Measurements from ENCODE around the gene PCSK1N.

Gene PCSK1N

GRCh38 chrX:48789366-48790220 is 45.8 kb downstream of the PCSK1N start:
- no peak for DNase-seq (ENCODE audit: low spot score)

DNA sequence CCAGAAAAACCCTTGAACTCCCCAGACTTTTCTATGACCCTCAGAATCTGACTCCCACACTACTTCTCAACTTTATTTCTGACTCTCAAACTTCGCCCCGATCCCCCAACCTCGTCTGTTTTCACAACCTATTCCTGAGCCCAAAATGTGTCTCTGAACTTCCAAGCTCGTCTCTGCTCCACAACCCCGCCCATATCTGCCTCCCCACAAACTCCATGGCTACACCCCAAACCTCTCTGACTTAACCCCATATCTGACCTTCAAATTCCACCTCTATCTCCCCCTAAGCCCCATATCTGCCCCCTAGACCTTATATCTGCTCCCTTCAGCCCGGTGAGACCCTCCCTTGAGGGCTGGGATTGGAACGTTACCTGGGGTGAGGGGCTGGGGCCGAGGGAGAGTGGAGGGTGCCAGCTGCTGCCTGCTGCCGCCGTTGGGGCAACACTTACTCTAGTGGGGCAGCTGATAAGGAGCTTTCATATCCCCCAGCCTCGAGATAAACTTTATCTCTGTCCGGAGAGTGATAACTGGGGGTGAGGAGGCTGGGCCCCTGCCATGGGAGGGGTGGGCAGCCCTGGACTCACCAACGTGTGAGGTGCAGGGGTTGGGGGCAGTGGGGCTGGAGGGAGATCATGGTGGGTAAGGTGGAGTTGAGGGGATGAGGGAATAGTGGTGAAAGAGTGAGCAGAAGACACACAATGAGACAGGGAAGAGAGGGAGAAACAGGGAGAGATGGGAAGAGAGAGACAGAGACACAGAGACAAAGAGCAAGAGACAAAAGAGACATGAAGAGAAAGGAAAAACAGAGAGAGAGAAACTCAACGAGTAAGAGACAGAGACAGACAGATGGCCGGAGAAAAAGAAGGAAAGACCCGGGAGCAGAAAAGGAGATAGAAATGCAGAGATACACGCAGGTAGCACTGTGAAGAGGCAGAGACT is 47.6 kb downstream of the PCSK1N start:
- no peak for DNase-seq (ENCODE audit: low spot score)

- DNase-seq (ENCODE audit: low spot score): no peak
These were observed 48.4 kb downstream of the PCSK1N start for GRCh38 chrX:48786825-48787504.

DNA sequence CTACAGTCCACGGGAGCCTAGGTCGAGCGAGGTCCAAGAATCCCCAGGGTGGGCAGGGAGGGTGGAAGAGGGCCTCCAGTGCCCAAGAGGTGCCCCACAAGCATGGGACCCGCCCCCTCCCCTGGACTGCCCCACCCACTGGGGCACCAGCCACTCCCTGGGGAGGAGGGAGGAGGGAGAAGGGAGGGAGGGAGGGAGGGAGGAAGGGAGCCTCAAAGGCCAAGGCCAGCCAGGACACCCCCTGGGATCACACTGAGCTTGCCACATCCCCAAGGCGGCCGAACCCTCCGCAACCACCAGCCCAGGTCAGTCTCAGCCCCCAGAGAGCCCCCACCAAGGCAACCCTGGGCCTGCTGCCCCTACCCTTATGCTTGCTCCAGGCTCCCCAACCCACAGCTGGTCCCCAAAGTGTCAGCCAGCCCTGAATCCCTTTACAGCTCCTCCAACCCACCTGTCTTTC is 49.0 kb downstream of the PCSK1N start, which contains the start of gene GATA1:
GATA1 (plus strand) TSS at position 250 of the 460 bp plus-strand sequence. CDS start 4,520 bp downstream, outside the sequence.
- DNase-seq (ENCODE audit: low spot score): no peak

DNA sequence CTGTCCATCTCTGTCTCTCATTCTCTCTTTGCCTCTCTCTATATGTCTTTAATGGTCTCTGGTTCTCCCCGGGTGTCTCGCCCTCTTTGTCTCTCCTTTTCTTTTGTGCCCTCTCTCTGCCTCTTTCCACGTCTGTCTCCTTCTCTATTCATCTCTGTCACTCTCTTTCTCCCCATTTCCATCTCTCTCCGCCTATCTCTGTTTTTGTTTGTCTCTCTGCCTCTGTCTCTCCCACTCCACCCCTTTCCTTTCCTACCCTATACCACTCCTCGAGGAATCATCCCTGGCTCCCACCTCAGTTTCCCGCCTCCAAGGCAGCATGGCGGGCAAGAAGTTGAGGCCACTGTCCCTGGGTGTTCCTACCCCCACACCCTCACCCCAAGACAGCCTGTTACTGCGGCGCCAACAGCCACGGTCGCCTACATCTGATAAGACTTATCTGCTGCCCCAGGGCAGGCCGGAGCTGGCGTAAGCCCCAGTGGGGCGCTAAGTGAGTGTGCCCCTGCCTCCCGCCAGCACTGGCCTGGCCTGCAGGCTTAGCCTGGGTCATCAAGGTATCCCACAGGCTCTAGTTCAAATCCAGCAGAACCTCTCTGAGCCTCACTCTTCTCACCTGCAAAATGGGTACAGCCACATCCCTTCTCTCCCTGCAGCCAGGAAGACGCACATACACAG is 49.7 kb downstream of the PCSK1N start:
- no peak for DNase-seq (ENCODE audit: low spot score)

DNA sequence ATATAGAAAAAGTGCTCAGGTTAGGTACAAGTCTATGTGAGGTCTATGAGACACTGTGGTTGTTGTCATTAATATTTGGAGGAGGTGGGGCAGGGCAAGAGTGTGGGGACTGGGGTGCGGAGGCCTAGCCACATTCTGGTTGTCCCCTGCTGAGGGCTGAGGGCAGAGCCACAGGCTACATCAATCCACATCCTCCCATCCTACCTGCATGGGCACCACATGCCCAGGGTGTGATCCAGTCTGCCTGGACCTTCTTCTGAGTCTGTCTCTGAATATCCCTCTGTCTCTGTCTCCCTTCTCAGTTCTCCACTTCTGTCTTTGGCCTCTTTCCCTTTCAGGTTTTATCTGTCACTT is 50.2 kb downstream of the PCSK1N start:
- DNase-seq (ENCODE audit: low spot score): no peak

DNA sequence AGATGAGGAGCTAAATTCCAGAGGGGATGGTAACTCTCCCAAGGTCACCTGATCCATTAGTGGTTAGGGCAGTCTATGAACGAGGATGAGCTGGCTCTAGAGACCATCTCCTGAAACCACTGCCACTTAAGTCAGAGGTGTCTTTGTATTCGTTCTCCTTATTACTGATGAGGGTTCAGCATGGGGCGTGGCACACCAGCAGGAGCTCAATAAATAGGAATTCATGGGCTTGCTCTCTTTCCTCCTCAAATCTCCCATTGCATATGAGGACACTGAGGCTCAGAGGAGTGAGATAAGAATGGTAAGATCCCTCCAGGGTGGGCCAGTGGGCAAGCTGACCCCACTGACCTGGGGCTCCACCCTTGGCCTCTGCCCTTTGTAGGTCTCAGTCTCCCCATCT is 50.7 kb downstream of the PCSK1N start:
- no peak for DNase-seq (ENCODE audit: low spot score)

DNA sequence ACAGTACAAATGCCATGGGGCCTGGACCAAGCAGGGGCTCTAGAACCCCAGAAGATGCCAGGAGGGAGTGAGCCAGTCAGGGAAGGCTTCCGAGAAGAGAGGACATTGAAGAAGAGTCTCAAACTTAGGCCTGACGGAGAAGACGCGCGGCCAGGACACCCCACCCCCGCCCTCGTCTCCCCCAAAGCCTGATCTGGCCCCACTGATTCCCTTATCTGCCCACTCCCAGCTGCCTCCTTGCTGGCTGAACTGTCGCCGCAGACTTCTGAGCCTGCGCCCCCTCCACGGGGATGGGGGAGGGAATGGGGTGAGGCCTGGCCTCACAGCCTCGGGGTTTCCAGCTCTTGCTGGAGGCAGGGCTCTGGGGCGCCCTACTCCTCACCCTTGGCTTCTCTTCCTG is 52.6 kb downstream of the PCSK1N start:
- DNase-seq (ENCODE audit: low spot score): no peak

GRCh38 chrX:48782216-48782615 is 53.2 kb downstream of the PCSK1N start:
- DNase-seq (ENCODE audit: low spot score): no peak

DNA sequence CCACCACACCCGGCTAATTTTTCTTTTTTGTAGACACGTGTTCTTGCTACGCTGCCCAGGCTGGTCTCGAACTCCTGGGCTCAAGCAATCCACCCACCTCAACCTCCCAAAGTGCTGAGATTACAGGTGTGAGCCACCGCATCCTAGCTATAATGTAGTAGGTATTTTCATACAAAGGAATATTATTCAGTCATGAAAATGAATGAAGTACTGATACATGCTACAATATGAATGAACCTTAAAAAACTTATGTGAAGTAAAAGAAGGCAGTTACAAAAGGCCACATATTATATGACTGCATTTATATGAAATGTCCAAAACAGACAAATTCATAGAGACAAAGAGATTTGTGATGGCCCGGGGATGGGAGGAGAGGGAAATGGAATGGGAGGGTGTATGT is 53.7 kb downstream of the PCSK1N start:
- DNase-seq (ENCODE audit: low spot score): no peak
